GM21360 (cell line): ENCODE measurements around the gene CFAP45.
A peak's percentile ranks its signal among the peaks of the same experiment; 100 is the strongest.

Experiments used
- ATAC-seq: cut with Tn5 transposase; IDR thresholded peaks from one replicate; pipeline ENCODE4 v1.9.1; 2021; ENCODE audit warnings: mild to moderate bottlenecking, moderate library complexity; ENCODE audit not compliant: unreplicated experiment

The CFAP45 gene

DNA sequence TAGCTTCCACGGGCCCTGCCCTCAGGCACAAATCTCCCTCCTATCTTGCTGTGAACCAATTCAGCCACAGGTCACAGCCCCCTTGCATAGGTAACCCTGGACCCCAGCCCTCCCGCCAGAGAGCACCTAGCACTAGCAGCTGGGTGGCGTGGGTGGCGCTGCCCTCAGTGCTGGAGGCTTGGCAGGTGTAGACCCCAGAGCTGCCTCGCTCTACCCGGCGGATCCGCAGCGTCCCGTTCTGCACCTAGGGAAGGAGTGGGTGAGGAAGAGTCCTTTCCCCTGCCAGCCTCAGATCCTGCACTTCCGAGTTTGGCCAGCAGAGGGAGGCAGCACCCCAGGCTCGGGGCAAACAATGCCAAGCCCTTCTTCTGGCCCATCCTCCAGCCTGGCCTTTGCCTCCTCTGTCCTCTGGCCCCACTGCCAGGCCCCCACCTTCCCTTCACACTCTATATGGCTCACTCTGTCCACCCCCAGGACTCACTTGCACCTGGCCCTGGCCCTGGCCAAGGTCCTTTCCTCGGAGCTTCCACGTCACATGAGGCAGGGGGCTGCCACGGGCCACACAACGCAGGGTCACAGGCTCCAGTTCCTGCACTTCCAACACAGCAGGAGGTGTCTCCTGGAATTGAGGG, 36.4 kb upstream of the CFAP45 start:
- ATAC-seq, result no peak

DNA sequence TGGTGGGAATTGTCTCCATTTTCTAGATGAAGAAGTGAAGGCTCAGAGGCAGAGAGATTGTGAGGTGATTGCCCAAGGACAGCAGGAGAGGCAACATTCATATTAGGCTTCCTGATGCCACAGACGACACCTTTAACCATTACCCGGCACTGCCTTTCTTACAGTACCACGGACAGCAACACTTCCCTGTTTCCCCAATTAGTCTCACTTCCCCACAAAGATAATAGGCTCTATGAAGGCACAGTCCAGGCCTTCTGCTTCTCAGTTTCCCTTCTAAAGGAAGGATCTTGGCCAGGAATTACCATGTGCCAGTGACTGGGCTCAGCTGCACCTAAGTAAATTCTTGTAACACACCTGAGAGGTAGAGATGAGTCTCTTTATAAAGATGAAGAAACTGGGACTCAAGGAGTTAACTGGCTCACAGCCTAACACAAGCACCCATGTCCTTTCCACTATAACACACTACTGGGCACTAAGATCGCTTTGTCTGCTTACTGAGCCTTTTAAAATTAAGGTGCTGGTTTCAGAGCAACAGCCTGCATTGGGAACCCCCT, 35.8 kb upstream of the CFAP45 start:
- no peak for ATAC-seq

DNA sequence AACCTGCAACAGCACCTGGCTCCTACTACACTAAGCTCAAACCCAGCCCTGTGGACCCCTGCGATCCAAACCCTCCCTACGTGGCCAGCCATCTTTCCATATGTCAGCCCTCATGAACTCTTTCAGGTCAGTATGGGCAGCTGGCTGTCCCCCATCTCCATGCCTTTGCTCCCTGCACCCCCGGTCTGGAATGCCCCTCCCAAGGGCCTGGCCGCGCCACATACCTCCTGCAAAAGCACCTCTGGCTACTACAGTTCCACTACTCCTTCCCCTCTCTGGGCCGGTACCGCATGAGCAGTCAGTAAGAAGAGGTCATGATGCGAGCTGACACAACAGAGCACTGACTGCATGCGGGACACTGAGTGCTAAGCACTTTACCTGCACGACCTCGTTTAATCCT, 35.3 kb upstream of the CFAP45 start:
- no peak for ATAC-seq

- ATAC-seq, result no peak
Observed at GRCh38 chr1:159934136-159935039, 34.4 kb upstream of the CFAP45 start.

- no peak for ATAC-seq
Observed at GRCh38 chr1:159933347-159933746, 33.4 kb upstream of the CFAP45 start.

DNA sequence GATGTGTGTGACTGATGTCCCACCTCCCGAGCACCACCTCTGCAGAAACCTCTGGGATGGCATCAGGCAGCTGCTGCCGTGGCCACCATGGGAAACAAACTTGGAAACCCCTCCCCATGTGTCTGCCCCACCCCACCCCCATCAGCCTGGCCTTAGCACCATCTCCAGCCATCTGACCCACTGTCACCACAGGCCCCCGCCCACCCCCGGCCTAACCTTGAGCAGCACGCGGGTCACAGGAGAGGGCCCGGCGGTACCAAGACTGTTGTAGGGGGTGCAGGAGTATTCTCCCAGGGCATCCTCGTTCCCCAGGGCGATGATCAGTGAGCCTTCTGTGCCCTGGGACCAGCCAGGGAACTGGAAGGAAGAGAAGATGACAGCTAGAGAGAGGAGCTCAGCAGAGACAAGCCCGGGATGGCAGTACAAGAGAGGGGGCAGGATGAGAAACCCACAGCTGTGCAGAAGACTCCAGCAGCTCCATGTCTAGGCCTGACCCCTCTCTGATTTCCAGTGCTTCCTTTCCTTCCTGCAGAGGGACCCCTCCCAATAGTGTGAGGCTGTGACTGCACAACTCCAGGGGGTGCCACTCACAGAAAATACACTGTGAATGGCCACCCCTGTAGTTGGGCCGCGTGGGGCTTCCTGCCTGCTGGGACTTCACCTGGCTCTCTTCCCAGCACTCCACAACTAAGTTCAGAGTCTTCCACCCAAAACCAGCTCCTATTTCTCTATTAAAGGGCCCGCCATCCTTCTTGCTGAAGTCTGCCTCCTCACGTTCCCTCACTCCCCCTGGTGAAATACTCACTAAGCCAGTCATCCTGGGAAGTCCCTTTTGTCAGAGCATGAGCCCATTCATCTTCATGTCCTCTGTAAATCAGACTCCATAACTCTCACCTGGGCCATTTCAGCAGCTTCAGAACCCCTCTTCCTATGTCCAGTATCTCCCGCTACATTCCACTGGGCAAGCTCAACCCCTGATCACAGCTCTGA, 32.6 kb upstream of the CFAP45 start:
- ATAC-seq, result no peak

GRCh38 chr1:159931795-159932173, 31.8 kb upstream of the CFAP45 start:
- ATAC-seq, result no peak

- ATAC-seq, result no peak
Observed at GRCh38 chr1:159931101-159931794, 31.3 kb upstream of the CFAP45 start.

DNA sequence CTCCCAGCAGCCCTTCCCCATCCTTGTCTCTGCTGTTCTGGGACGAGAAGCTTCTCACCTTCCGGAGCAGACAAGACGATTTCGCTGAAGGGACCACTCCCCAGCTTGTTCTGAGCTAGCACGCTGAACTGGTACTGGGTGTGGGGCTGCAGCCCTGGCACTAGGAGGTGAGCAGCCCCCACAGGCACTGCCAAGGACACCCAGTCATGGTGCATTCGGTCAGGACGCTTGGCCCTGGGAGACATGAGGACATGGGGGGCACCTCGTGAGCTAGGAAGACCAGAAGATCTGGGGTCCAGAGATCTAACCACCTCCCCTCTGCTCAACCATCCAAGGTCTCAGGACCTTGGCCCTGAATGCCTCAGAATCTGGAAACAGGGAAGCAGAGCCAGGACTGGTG, 30.7 kb upstream of the CFAP45 start:
- no peak for ATAC-seq

GRCh38 chr1:159930216-159930615, 30.3 kb upstream of the CFAP45 start:
- ATAC-seq, result no peak

DNA sequence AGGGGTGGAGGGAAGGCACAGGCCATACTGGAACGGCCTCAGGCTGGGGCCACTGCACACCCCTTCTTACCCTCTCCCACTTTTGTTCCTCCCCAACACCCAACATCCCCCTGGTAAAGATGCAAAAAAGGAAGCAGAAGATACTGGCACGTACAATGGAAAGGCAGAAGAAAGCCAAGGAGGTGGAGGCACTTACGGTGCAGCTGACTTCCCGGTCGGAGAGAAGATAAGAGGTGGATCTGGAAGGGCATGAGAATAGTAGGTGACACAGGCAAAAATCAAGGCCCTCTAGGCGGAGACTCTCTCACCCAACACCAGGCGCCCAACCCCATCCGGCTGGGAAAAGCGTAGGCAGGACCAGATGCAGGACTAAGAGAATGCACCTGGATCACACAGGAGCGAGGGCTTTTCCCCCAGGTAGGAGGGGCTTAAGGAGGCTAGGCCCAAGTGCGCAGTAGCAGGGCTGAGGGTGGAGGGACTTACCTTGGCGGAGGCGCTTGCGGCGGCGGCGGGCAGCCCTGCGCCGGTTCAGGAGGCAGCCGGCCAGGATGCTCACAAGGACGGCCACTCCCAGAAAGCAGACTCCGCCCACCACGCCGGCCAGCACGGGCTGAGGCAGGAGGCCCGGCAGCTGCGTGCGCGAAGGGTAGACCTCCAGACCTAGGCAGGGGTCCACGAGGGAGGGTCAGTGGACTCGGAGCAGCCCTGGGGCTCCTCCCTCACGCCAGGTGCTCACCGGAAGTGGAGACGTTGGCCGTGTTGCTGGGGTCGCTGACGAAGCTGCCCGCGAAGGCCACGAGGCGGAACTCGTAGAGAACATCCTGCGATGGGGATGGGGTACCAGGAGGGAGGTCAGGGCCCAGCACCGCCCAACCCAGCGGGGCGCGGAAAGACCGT, 29.4 kb upstream of the CFAP45 start:
- no peak for ATAC-seq

DNA sequence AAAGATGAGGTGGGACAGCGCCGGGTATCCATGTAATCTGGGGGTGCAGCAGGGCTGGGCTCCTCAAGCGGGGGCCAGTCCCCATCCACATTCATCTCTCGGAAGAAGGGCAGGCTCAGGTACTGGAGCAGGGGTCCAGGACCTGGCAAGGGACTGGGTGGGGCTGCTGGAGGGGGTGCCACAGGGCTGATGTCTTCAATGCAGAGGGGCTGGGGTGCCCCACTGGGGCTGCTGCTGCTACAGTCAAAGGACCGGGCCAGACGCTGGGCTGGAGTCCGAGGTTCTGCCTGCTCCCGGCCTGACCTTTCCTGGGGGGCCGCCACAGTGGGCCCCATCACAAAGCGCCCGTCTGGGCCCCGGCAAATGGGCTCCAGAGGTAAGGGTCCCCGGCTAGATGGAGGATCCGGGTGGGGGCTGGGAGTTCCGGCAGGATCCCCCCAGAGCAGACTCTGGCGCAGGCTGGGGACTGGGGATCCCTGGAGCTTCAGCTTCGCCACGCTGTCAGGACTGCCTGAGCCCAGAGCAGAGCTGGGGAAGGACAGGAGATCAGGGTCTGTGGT, 28.6 kb upstream of the CFAP45 start:
- ATAC-seq, result no peak

DNA sequence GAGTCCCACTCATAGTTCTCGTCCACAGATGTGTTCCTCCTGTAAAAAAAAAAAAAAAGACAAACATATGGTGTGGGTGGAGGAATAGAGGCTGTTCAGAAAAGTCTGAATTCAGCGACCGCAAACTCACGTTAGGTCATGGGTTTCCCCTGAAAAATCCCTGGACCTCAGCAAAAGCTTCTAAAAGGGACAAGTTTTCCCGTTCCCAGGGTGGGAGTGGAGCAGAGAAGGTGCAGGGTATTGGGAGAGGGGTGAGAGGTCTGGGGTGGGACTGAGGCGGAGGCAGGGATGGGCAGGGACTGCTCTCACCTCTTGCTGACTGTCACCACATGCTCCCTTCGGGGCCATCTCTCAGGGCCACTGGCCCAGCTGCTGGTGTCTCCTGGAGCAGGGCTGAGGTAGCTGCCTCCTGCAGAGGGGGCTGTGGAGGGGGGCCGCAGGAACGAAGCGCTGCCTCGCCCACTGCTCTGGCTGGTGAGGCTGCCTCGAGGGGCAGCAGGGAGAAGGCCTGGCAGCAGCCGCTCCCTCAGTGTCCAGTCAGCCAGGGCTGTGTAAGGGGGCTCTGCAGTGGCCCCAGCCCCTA, 28.0 kb upstream of the CFAP45 start:
- ATAC-seq, result no peak

- ATAC-seq, result no peak
Observed at GRCh38 chr1:159927211-159927848, 27.4 kb upstream of the CFAP45 start.

- ATAC-seq, result peak; percentile 2
Observed at GRCh38 chr1:159925719-159926078, 25.7 kb upstream of the CFAP45 start.

GRCh38 chr1:159924791-159925718, 25.1 kb upstream of the CFAP45 start, which contains the start of gene TAGLN2:
Gene TAGLN2, minus strand, starts transcription at chr1:159925507. Its CDS starts 4,998 bp downstream, at chr1:159920509.
- peak; percentile 53 for ATAC-seq
